Nephron progenitor cell (in vitro differentiated cells): ENCODE data around the gene CHPF2.
A peak's percentile ranks its signal among the peaks of the same experiment; 100 is the strongest.

Source experiments
- DNase-seq: peaks from one replicate; pipeline ENCODE4 v3.0.0; 2021
- H3K27ac Mint-ChIP-seq: 2 replicates; pipeline ENCODE4 v1.8.0; 2021; ENCODE audit warnings: mild to moderate bottlenecking, moderate library complexity, mixed read lengths
- H3K27me3 Mint-ChIP-seq: 2 replicates; pipeline ENCODE4 v1.8.0; 2021; ENCODE audit warnings: mild to moderate bottlenecking, low read depth, mixed read lengths; ENCODE audit not compliant: poor library complexity
- H3K36me3 Mint-ChIP-seq: 2 replicates; pipeline ENCODE4 v1.8.0; 2021; ENCODE audit warnings: low read depth, mixed read lengths
- H3K4me1 Mint-ChIP-seq: 2 replicates; pipeline ENCODE4 v1.8.0; 2021; ENCODE audit warnings: mixed read lengths
- H3K4me3 Mint-ChIP-seq: 2 replicates; pipeline ENCODE4 v1.8.0; 2021; ENCODE audit warnings: mild to moderate bottlenecking, moderate library complexity, mixed read lengths
- H3K9me3 Mint-ChIP-seq: 2 replicates; pipeline ENCODE4 v1.8.0; 2021; ENCODE audit warnings: mild to moderate bottlenecking, moderate library complexity, mixed read lengths
- TF ChIP-seq, protein P1 (sequence below): fragments of 200-600 bp; sonication (generic); IDR thresholded peaks from 2 replicates; pipeline ENCODE4 v1.5.0; 2021; ENCODE audit warnings: antibody characterized with exemption

Gene CHPF2

GRCh38 chr7:151233804-151234203, 1.5 kb downstream of the CHPF2 start:
- TF ChIP-seq, protein P1, sequence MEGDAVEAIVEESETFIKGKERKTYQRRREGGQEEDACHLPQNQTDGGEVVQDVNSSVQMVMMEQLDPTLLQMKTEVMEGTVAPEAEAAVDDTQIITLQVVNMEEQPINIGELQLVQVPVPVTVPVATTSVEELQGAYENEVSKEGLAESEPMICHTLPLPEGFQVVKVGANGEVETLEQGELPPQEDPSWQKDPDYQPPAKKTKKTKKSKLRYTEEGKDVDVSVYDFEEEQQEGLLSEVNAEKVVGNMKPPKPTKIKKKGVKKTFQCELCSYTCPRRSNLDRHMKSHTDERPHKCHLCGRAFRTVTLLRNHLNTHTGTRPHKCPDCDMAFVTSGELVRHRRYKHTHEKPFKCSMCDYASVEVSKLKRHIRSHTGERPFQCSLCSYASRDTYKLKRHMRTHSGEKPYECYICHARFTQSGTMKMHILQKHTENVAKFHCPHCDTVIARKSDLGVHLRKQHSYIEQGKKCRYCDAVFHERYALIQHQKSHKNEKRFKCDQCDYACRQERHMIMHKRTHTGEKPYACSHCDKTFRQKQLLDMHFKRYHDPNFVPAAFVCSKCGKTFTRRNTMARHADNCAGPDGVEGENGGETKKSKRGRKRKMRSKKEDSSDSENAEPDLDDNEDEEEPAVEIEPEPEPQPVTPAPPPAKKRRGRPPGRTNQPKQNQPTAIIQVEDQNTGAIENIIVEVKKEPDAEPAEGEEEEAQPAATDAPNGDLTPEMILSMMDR: no peak

DNA sequence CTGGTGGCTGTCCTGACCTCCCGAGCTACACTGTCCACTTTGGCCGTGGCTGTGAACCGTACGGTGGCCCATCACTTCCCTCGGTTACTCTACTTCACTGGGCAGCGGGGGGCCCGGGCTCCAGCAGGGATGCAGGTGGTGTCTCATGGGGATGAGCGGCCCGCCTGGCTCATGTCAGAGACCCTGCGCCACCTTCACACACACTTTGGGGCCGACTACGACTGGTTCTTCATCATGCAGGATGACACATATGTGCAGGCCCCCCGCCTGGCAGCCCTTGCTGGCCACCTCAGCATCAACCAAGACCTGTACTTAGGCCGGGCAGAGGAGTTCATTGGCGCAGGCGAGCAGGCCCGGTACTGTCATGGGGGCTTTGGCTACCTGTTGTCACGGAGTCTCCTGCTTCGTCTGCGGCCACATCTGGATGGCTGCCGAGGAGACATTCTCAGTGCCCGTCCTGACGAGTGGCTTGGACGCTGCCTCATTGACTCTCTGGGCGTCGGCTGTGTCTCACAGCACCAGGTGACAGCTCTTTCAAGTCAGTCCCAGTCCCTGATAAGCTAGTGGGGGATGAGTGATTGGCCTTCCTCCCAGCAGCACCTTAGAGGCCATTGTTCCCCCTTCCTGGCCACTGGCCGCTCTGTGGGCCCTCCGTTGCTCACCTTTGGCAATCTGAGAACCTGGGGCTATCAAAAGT, 3.0 kb downstream of the CHPF2 start:
- no peak overlapping the region for H3K4me3 Mint-ChIP-seq
- H3K27me3 Mint-ChIP-seq: peaks cover 3% of the 10 kb centered on the region
- H3K9me3 Mint-ChIP-seq: no peaks in the 10 kb centered on the region
- no peak overlapping the region for H3K27ac Mint-ChIP-seq
- H3K4me1 Mint-ChIP-seq: peaks cover 35% of the 10 kb centered on the region
- H3K36me3 Mint-ChIP-seq: peaks cover 4% of the 10 kb centered on the region
- TF ChIP-seq, protein P1: no peak
- no peak for DNase-seq

More at GRCh38 chr7:151233804-151234203, 1.5 kb downstream of the CHPF2 start:
- H3K27ac Mint-ChIP-seq: peak overlapping the region; percentile 64
- H3K4me1 Mint-ChIP-seq: peaks cover 30% of the 10 kb centered on the region
- H3K4me3 Mint-ChIP-seq: peak overlapping the region; percentile 98
- H3K36me3 Mint-ChIP-seq: no peaks in the 10 kb centered on the region
- H3K27me3 Mint-ChIP-seq: peaks cover 3% of the 10 kb centered on the region
- no peaks in the 10 kb centered on the region for H3K9me3 Mint-ChIP-seq
- no peak for DNase-seq

DNA sequence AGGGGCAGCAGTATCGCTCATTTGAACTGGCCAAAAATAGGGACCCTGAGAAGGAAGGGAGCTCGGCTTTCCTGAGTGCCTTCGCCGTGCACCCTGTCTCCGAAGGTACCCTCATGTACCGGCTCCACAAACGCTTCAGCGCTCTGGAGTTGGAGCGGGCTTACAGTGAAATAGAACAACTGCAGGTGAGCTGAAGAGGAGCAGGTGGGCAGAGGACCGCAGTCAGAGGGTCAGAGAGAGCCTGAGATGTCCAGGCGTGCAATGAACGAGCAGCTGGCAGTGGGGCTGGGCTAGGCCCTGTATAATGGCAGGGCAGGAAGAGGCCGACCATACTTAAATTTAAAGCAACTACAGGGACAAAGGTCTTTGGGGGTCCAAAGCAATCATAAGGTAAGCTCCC, 4.1 kb downstream of the CHPF2 start:
- no peak for DNase-seq
- TF ChIP-seq, protein P1: no peak
- H3K27me3 Mint-ChIP-seq: peaks cover 2% of the 10 kb centered on the region
- H3K27ac Mint-ChIP-seq: peak overlapping the region; percentile 62
- no peak overlapping the region for H3K4me3 Mint-ChIP-seq
- H3K4me1 Mint-ChIP-seq: peaks cover 38% of the 10 kb centered on the region
- peaks cover 4% of the 10 kb centered on the region for H3K36me3 Mint-ChIP-seq
- H3K9me3 Mint-ChIP-seq: no peaks in the 10 kb centered on the region

- no peak overlapping the region for H3K4me3 Mint-ChIP-seq
- DNase-seq: no peak
- no peak overlapping the region for H3K27ac Mint-ChIP-seq
- peaks cover 29% of the 10 kb centered on the region for H3K4me1 Mint-ChIP-seq
- H3K36me3 Mint-ChIP-seq: peaks cover 4% of the 10 kb centered on the region
- no peaks in the 10 kb centered on the region for H3K9me3 Mint-ChIP-seq
- TF ChIP-seq, protein P1: no peak
- H3K27me3 Mint-ChIP-seq: no peaks in the 10 kb centered on the region
These were observed 5.2 kb downstream of the CHPF2 start for GRCh38 chr7:151237244-151238189.

GRCh38 chr7:151238190-151238810, 6.0 kb downstream of the CHPF2 start:
- no peak overlapping the region for H3K4me3 Mint-ChIP-seq
- H3K27me3 Mint-ChIP-seq: no peaks in the 10 kb centered on the region
- peaks cover 4% of the 10 kb centered on the region for H3K36me3 Mint-ChIP-seq
- TF ChIP-seq, protein P1: no peak
- H3K9me3 Mint-ChIP-seq: no peaks in the 10 kb centered on the region
- peak overlapping the region; percentile 78 for H3K27ac Mint-ChIP-seq
- no peak for DNase-seq
- peaks cover 24% of the 10 kb centered on the region for H3K4me1 Mint-ChIP-seq
